GM19193 (cell line): Measurements from ENCODE around the gene HPN.

Experiments used
- POLR2A ChIP-seq: IDR thresholded peaks from 4 replicates; pipeline ENCODE4 v1.6.1; 2011; ENCODE audit not compliant: insufficient read depth, insufficient read length; ENCODE audit errors: extremely low read depth

HPN gene

GRCh38 chr19:35108730-35109129 is 67.2 kb downstream of the HPN start:
- no peak for TF ChIP-seq POLR2A

- no peak for TF ChIP-seq POLR2A
These were observed 68.0 kb downstream of the HPN start for GRCh38 chr19:35109395-35110112.

- no peak for TF ChIP-seq POLR2A
These were observed 69.5 kb downstream of the HPN start for GRCh38 chr19:35110974-35111373.

GRCh38 chr19:35112995-35113688 is 71.6 kb downstream of the HPN start:
- no peak for TF ChIP-seq POLR2A

DNA sequence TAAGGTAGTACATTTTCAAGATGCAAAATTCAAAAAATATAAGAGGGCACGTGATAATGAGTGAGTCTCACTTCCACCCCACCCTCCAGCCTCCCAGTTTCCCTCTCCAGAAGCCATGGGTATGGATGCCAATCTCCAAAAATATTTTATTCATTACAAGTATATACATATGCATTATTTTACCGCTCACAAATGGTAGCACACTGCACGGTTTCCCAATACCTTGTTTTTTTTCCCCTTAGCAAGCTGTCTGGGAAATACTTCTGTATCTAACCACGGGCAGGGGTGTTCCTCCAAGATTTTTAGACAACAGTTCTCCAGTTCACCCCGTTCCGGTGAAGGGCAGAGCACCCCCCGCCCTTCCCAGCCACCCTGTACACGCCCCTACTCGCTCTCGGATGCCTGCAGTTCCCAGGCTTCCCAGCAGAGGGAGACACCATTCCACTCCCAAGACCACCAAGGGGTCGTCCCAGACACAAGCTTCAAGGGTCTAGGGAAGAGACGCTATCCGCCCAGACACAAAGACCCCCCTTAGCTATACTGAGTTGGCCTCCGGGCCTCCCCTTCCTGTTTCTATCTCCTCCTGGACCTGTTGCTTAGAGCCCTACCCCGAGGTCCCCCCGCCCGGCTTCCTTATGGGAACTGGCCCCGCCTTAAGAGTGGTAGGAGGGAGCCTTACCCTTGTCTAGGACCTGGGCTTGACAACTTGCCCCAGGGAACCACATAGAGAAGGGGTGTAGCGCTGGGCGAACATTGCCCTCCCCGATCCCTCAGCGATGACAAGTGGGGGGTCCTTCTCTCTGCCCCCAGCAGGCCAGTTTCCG is 73.0 kb downstream of the HPN start:
- no peak for TF ChIP-seq POLR2A

GRCh38 chr19:35115177-35115951 is 73.8 kb downstream of the HPN start, which contains the start of gene FXYD3:
FXYD3 (plus strand) TSS chr19:35115823; CDS start chr19:35119377, 3,554 bp downstream.
- no peak for TF ChIP-seq POLR2A
